Testis (tissue), 3 donors: Measurements from ENCODE around the gene LRFN2. TPM values are rescaled to one million over a fixed set of nuclear protein-coding genes. Genes with fewer than 3 reads are reported as not detected.

ENCODE experiments used
- DNase-seq: peaks from one replicate; pipeline ENCODE4 v3.0.0-alpha.2; 2019
- H3K27ac ChIP-seq, 2 donors: fragments of 200-600 bp; sonication (generic); one replicate each; pipeline ENCODE4 v1.5.1; 2019
- H3K27me3 ChIP-seq: fragments of 200-600 bp; sonication (generic); one replicate; pipeline ENCODE4 v1.5.1; 2019
- H3K36me3 ChIP-seq: fragments of 200-600 bp; sonication (generic); one replicate; pipeline ENCODE4 v1.5.1; 2017; ENCODE audit warnings: low read depth; ENCODE audit errors: missing control alignments
- H3K4me1 ChIP-seq: fragments of 200-600 bp; sonication (generic); one replicate; pipeline ENCODE4 v1.5.1; 2019
- H3K4me3 ChIP-seq, 2 donors: fragments of 200-600 bp; sonication (generic); one replicate each; pipeline ENCODE4 v1.5.1; 2017 to 2019
- H3K9me3 ChIP-seq: fragments of 200-600 bp; sonication (generic); one replicate; pipeline ENCODE4 v1.5.1; 2017
- POLR2A ChIP-seq: fragments of 450-650 bp; IDR thresholded peaks from one replicate; pipeline ENCODE4 v1.6.1; 2017; ENCODE audit warnings: antibody characterized with exemption, mild to moderate bottlenecking, moderate library complexity
- whole genome bisulfite sequencing, 2 donors: methylation state at CpG; one replicate each; pipeline ENCODE4 v1.1.5; 2018; 5-methylcytosine and 5-hydroxymethylcytosine counted together
- intact Hi-C: fragments of 100-400 bp; cut with DNase I; formaldehyde crosslinking; loops from one replicate; pipeline ENCODE4 v1.15.1; 2023; ENCODE audit warnings: low total_unique reads
- polyA plus RNA-seq: library from polyadenylated mRNA; stranded (reverse); fragments of 350-450 nt; fragmentation: Illumina TruSeq; extraction: RNeasy Lipid Tissue Mini Kit (QIAGEN cat#74804); gene quantifications from one replicate; pipeline ENCODE4 v1.2.3, GENCODE V29; 2014; ENCODE audit warnings: low read depth, low replicate concordance; ENCODE audit not compliant: insufficient read depth
- total RNA-seq, 2 donors: library from RNA; depleted of rRNA; stranded (reverse); fragments of >200 nt; gene quantifications; one replicate each; pipeline ENCODE4 v1.2.3, GENCODE V29; 2016
- TF ChIP-seq, protein P1 (sequence below), 3 experiments: fragments of 450-650 bp in 2 of 3; fragments of 200-600 bp in 1 of 3; sonication (generic) in 1 of 3; IDR thresholded peaks; one replicate each; pipeline ENCODE4 v1.5.1; 2016 to 2019; ENCODE audit warnings: antibody characterized with exemption in 3 of 3, mild to moderate bottlenecking in 2 of 3, moderate library complexity in 1 of 3

LRFN2 gene
- total and polyA plus RNA-seq, 3 donors from 2014 or later, result 1.1 to 3.3 (median 1.6) TPM

DNA sequence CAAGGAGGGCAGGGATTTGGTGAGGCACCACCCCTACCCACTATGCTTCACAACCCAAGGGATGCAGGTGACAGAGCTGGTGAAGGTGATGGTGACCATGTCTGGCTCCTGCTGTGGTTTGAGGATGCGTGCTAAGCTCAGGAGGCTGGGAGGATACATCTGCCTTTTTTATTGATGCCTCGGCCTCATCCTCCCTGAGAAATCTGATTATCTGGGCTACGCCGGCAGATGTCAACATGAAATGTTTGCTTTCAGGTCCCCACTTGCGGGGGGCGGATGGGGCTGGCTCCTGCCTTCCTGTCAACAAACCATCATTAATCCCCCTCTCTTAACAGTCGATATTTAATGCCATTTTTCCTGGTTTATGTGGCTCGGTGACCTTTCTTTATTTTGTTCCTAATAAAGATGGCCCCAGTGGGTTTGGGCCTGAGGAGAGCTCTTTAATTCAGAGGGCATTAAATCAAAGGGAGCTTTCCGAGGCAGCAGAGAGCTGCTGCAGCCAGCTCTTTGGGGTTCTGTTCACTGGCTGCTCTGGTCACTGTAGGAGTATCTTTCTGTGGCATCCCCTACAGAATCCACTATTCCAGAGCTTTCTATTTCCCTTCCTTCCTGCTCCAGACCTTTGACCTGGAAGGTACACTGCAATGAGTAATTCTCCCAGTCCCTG, 33.5 kb upstream of the LRFN2 start:
- 64 to 69% methylated on average over 8 to 9 of the region's 9 CpGs for WGBS, 2 donors
- Histone ChIP-seq H3K27me3 (no peaks in the 10 kb centered on the region), H3K27ac (no peak overlapping the region), H3K4me3 (no peak overlapping the region), H3K36me3 (no peaks in the 10 kb centered on the region), H3K9me3 (no peaks in the 10 kb centered on the region), H3K4me1 (no peaks in the 10 kb centered on the region)
- intact Hi-C loops, result no loop called here
- no peak for TF ChIP-seq POLR2A
- TF ChIP-seq, protein P1, sequence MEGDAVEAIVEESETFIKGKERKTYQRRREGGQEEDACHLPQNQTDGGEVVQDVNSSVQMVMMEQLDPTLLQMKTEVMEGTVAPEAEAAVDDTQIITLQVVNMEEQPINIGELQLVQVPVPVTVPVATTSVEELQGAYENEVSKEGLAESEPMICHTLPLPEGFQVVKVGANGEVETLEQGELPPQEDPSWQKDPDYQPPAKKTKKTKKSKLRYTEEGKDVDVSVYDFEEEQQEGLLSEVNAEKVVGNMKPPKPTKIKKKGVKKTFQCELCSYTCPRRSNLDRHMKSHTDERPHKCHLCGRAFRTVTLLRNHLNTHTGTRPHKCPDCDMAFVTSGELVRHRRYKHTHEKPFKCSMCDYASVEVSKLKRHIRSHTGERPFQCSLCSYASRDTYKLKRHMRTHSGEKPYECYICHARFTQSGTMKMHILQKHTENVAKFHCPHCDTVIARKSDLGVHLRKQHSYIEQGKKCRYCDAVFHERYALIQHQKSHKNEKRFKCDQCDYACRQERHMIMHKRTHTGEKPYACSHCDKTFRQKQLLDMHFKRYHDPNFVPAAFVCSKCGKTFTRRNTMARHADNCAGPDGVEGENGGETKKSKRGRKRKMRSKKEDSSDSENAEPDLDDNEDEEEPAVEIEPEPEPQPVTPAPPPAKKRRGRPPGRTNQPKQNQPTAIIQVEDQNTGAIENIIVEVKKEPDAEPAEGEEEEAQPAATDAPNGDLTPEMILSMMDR (IDR thresholded peaks at IDR 0.05), result no peak
- DNase-seq, result no peak

- H3K36me3 ChIP-seq, result no peaks in the 10 kb centered on the region
- TF ChIP-seq, protein P1 (IDR thresholded peaks at IDR 0.05), result no peak
- no peak for TF ChIP-seq POLR2A
- no peaks in the 10 kb centered on the region for H3K27me3 ChIP-seq
- no peak for DNase-seq
- no peak overlapping the region for H3K4me3 ChIP-seq
- intact Hi-C loops, result no loop called here
- no peaks in the 10 kb centered on the region for H3K4me1 ChIP-seq
- WGBS, 2 donors, result 62 to 77% methylated on average over 6 of the region's 6 CpGs
- H3K9me3 ChIP-seq, result no peaks in the 10 kb centered on the region
- H3K27ac ChIP-seq, result no peak overlapping the region
Observed at GRCh38 chr6:40614671-40615070, 27.5 kb upstream of the LRFN2 start.

GRCh38 chr6:40611912-40612311, 24.7 kb upstream of the LRFN2 start:
- no peaks in the 10 kb centered on the region for H3K27me3 ChIP-seq
- H3K9me3 ChIP-seq, result no peaks in the 10 kb centered on the region

GRCh38 chr6:40611434-40611833, 24.3 kb upstream of the LRFN2 start:
- H3K4me3 ChIP-seq, result no peak overlapping the region
- H3K27me3 ChIP-seq, result no peaks in the 10 kb centered on the region
- H3K27ac ChIP-seq, result no peak overlapping the region
- H3K4me1 ChIP-seq, result no peaks in the 10 kb centered on the region
- no peaks in the 10 kb centered on the region for H3K9me3 ChIP-seq
- H3K36me3 ChIP-seq, result no peaks in the 10 kb centered on the region
- DNase-seq, result no peak
- no peak for TF ChIP-seq POLR2A
- TF ChIP-seq, protein P1 (IDR thresholded peaks at IDR 0.05), result no peak
- intact Hi-C loops, result no loop called here
- 38 to 72% methylated on average over 5 of the region's 5 CpGs for WGBS, 2 donors

More at GRCh38 chr6:40611912-40612311, 24.7 kb upstream of the LRFN2 start:
- intact Hi-C loops, result no loop called here
- no peak overlapping the region for H3K27ac ChIP-seq
- no peak for DNase-seq
- WGBS, 2 donors, result 53 to 82% methylated on average over 3 to 8 of the region's 8 CpGs
- no peaks in the 10 kb centered on the region for H3K4me1 ChIP-seq
- H3K36me3 ChIP-seq, result no peaks in the 10 kb centered on the region
- H3K4me3 ChIP-seq, result no peak overlapping the region
- TF ChIP-seq, protein P1 (IDR thresholded peaks at IDR 0.05), result no peak
- TF ChIP-seq POLR2A, result no peak

DNA sequence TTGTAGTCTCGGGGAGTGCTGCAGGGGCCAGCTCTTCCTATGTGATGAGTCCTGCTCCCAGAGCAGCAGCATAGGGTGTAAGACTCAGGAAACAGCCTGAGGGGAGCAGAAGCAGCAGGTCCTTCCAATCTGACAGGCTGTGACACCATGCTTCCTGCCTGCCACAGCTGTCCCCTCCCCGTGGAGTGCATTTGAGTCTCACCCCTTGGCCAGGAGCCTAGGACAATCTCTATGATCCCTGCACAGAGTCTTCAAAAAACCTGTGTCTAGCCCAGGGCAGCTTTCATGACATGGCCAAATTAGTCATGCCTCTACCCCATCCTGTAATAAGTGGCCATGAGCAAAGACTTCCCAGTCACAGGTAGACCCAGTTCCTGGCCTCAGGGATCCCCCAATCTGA, 23.1 kb upstream of the LRFN2 start:
- H3K4me1 ChIP-seq, result no peaks in the 10 kb centered on the region
- H3K27ac ChIP-seq, result no peak overlapping the region
- no peaks in the 10 kb centered on the region for H3K36me3 ChIP-seq
- no peaks in the 10 kb centered on the region for H3K9me3 ChIP-seq
- intact Hi-C loops, result no loop called here
- DNase-seq, result no peak
- no peak overlapping the region for H3K4me3 ChIP-seq
- 64 to 68% methylated on average over 2 of the region's 2 CpGs for WGBS, 2 donors
- H3K27me3 ChIP-seq, result no peaks in the 10 kb centered on the region
- TF ChIP-seq POLR2A, result no peak
- TF ChIP-seq, protein P1 (IDR thresholded peaks at IDR 0.05), result no peak
